Measurements from ENCODE around the gene M1AP. TPM values are rescaled to one million over a fixed set of nuclear protein-coding genes. Genes with fewer than 3 reads are reported as not detected.

Gene M1AP
- total RNA-seq, 1 experiment from 2014 or later, result not detected

- Histone ChIP-seq H3K9me2 (replicated peaks; ENCODE audit: low read length) (no peaks in the 10 kb centered on the region), H3K9me3 (ENCODE audit: low read length) (no peaks in the 10 kb centered on the region), H3K27ac (ENCODE audit: low read length) (no peak overlapping the region), H3K4me1 (ENCODE audit: insufficient read depth, low read length) (peaks cover 31% of the 10 kb centered on the region), H3K9ac (ENCODE audit: low read length) (no peak overlapping the region), H3K27me3 (ENCODE audit: low read length) (no peaks in the 10 kb centered on the region), H4K20me1 (ENCODE audit: low read length) (no peaks in the 10 kb centered on the region), H3K4me2 (ENCODE audit: low read length) (peak overlapping the region; percentile 9; the same call in 1 of the 2 replicates), H2AFZ (ENCODE audit: low read length) (no peak overlapping the region), H3F3A (ENCODE audit: low read length, unreplicated experiment) (no peaks in the 10 kb centered on the region), H3K36me3 (ENCODE audit: low read depth, low read length) (no peaks in the 10 kb centered on the region), H3K79me2 (ENCODE audit: low read length) (no peaks in the 10 kb centered on the region), H3K4me3 (ENCODE audit: low read length) (no peak overlapping the region)
- TF ChIP-seq EZH2phosphoT487 (IDR thresholded peaks at IDR 0.05; ENCODE audit: borderline replicate concordance, low read length) (no peak), CTCF (conservative IDR thresholded peaks at IDR 0.05; ENCODE audit: low read depth, low read length) (no peak), EZH2 (IDR thresholded peaks at IDR 0.05; ENCODE audit: low read length, unreplicated experiment) (no peak)
- ATAC-seq, result no peak
- intact Hi-C loops (cut with micrococcal nuclease), result loop anchor here (10.0 kb wide), 1 partner anchor 361 kb away; no protein-coding TSS in a partner anchor
- POLR2A ChIA-PET (ENCODE audit: unreplicated experiment), result interaction anchor here (0.5 kb wide), 1 partner anchor 40 kb away, joined by 4 read pairs; the partner anchor contains the start of gene SEMA4F
- DNase-seq, result no peak
- no TSS peak for BruUV-seq (replicated peaks)
- CTCF ChIA-PET, result no interaction called here
Measured at GRCh38 chr2:74694281-74694680, 46.2 kb upstream of the M1AP start.

- Histone ChIP-seq H3K4me3 (ENCODE audit: low read length) (no peak overlapping the region), H3K27ac (ENCODE audit: low read length) (no peak overlapping the region), H3K4me2 (ENCODE audit: low read length) (peak overlapping the region; percentile 9; the same call in 1 of the 2 replicates), H3K4me1 (ENCODE audit: insufficient read depth, low read length) (peaks cover 36% of the 10 kb centered on the region), H3K79me2 (ENCODE audit: low read length) (no peaks in the 10 kb centered on the region), H2AFZ (ENCODE audit: low read length) (no peak overlapping the region), H3F3A (ENCODE audit: low read length, unreplicated experiment) (no peaks in the 10 kb centered on the region), H3K9me3 (ENCODE audit: low read length) (no peaks in the 10 kb centered on the region), H3K9ac (ENCODE audit: low read length) (no peak overlapping the region), H3K36me3 (ENCODE audit: low read depth, low read length) (no peaks in the 10 kb centered on the region), H3K27me3 (ENCODE audit: low read length) (no peaks in the 10 kb centered on the region), H4K20me1 (ENCODE audit: low read length) (no peaks in the 10 kb centered on the region), H3K9me2 (replicated peaks; ENCODE audit: low read length) (no peaks in the 10 kb centered on the region)
- TF ChIP-seq EZH2phosphoT487 (IDR thresholded peaks at IDR 0.05; ENCODE audit: borderline replicate concordance, low read length) (no peak), CTCF (conservative IDR thresholded peaks at IDR 0.05; ENCODE audit: low read depth, low read length) (no peak), EZH2 (IDR thresholded peaks at IDR 0.05; ENCODE audit: low read length, unreplicated experiment) (no peak)
- DNase-seq (peak; percentile 41), ATAC-seq (peak; percentile 31)
- intact Hi-C loops (cut with micrococcal nuclease), result loop anchor here (10.0 kb wide), 1 partner anchor 361 kb away; no protein-coding TSS in a partner anchor
- POLR2A ChIA-PET (ENCODE audit: unreplicated experiment), result no interaction called here
- BruUV-seq (replicated peaks), result no TSS peak
- CTCF ChIA-PET, result no interaction called here
Measured at GRCh38 chr2:74693668-74694067, 45.5 kb upstream of the M1AP start.

- peaks cover 41% of the 10 kb centered on the region for H3K4me1 ChIP-seq (ENCODE audit: insufficient read depth, low read length)
- no peaks in the 10 kb centered on the region for H3K36me3 ChIP-seq (ENCODE audit: low read depth, low read length)
- no peaks in the 10 kb centered on the region for H3K27me3 ChIP-seq (ENCODE audit: low read length)
- H3K4me2 ChIP-seq (ENCODE audit: low read length), result peak overlapping the region; percentile 9; the same call in 1 of the 2 replicates
- H3K4me3 ChIP-seq (ENCODE audit: low read length), result no peak overlapping the region
- no TSS peak for BruUV-seq (replicated peaks)
- ChIA-PET POLR2A (ENCODE audit: unreplicated experiment) (no interaction called here), CTCF (no interaction called here)
- no peak overlapping the region for H3K27ac ChIP-seq (ENCODE audit: low read length)
- H3K9ac ChIP-seq (ENCODE audit: low read length), result no peak overlapping the region
- no peaks in the 10 kb centered on the region for H4K20me1 ChIP-seq (ENCODE audit: low read length)
- H3K9me3 ChIP-seq (ENCODE audit: low read length), result no peaks in the 10 kb centered on the region
- DNase-seq (no peak), ATAC-seq (no peak)
- intact Hi-C loops (cut with micrococcal nuclease), result loop anchor here (10.0 kb wide), 1 partner anchor 362 kb away; no protein-coding TSS in a partner anchor
- no peaks in the 10 kb centered on the region for H3K79me2 ChIP-seq (ENCODE audit: low read length)
- H2AFZ ChIP-seq (ENCODE audit: low read length), result no peak overlapping the region
- H3F3A ChIP-seq (ENCODE audit: low read length, unreplicated experiment), result no peaks in the 10 kb centered on the region
- no peaks in the 10 kb centered on the region for H3K9me2 ChIP-seq (replicated peaks; ENCODE audit: low read length)
- TF ChIP-seq CTCF (conservative IDR thresholded peaks at IDR 0.05; ENCODE audit: low read depth, low read length), result no peak
- TF ChIP-seq EZH2 (IDR thresholded peaks at IDR 0.05; ENCODE audit: low read length, unreplicated experiment), result no peak
- TF ChIP-seq EZH2phosphoT487 (IDR thresholded peaks at IDR 0.05; ENCODE audit: borderline replicate concordance, low read length), result no peak
Measured at GRCh38 chr2:74693213-74693612, 45.1 kb upstream of the M1AP start.
